ENCODE results near the gene POTEI. TPM values are rescaled to one million over a fixed set of nuclear protein-coding genes. Genes with fewer than 3 reads are reported as not detected.
"Not testable (repeated sequence)": the region's sequence is repeated elsewhere in the genome, so short reads cannot be mapped to it uniquely, and the experiment has no call there.

Gene POTEI
- polyA plus RNA-seq (ENCODE audit: insufficient read length in 12 of 12): 10 to 100 TPM in 1 of 12 donors, under 1 TPM in 8, not detected in 3; 0.04 to 59.2 (median 0.06) TPM
- long read RNA-seq, donor 1: 0 reads
- long read RNA-seq, donor 2: 0 reads
- long read RNA-seq, donor 3: 0 reads
- long read RNA-seq, donor 4: 0 reads
- long read RNA-seq, donor 5, partial matches to known transcripts: 0 of 7 reads
- long read RNA-seq, donor 5, other reads (novel, unspliced or antisense): 7 of 7 reads
- long read RNA-seq, donor 6: 0 reads
- long read RNA-seq, donor 7: 0 reads
- long read RNA-seq, donor 8: 0 reads
- long read RNA-seq, donor 9: 0 reads
- long read RNA-seq, donor 10: 0 reads
- long read RNA-seq, donor 11: 0 reads

- DNase-seq: not testable (repeated sequence)
Observed at GRCh38 chr2:130509228-130509627, at the start of gene POTEI. POTEI (minus strand) TSS chr2:130509328; CDS start chr2:130509235, 93 bp downstream.

- DNase-seq: not testable (repeated sequence)
Observed at GRCh38 chr2:130556441-130556840, 47.3 kb upstream of the POTEI start.

GRCh38 chr2:130554178-130554577 is 45.0 kb upstream of the POTEI start:
- DNase-seq: not testable (repeated sequence)

- DNase-seq: not testable (repeated sequence)
Observed at GRCh38 chr2:130549475-130549874, 40.3 kb upstream of the POTEI start.

- not testable (repeated sequence) for DNase-seq
Observed at GRCh38 chr2:130548418-130548817, 39.3 kb upstream of the POTEI start.

- not testable (repeated sequence) for DNase-seq
Observed at GRCh38 chr2:130544978-130545377, 35.9 kb upstream of the POTEI start.

- not testable (repeated sequence) for DNase-seq
Observed at GRCh38 chr2:130543785-130544528, 34.8 kb upstream of the POTEI start.

- not testable (repeated sequence) for DNase-seq
Observed at GRCh38 chr2:130542789-130543188, 33.7 kb upstream of the POTEI start.

GRCh38 chr2:130538271-130538670 is 29.1 kb upstream of the POTEI start:
- DNase-seq: not testable (repeated sequence)

GRCh38 chr2:130536654-130537053 is 27.5 kb upstream of the POTEI start:
- DNase-seq: not testable (repeated sequence)

- DNase-seq: not testable (repeated sequence)
Observed at GRCh38 chr2:130531672-130532071, 22.5 kb upstream of the POTEI start.

GRCh38 chr2:130531225-130531624 is 22.1 kb upstream of the POTEI start:
- not testable (repeated sequence) for DNase-seq

GRCh38 chr2:130530212-130530611 is 21.1 kb upstream of the POTEI start:
- not testable (repeated sequence) for DNase-seq

- not testable (repeated sequence) for DNase-seq
Observed at GRCh38 chr2:130529545-130529944, 20.4 kb upstream of the POTEI start.

GRCh38 chr2:130527365-130527967 is 18.3 kb upstream of the POTEI start:
- DNase-seq: not testable (repeated sequence)

GRCh38 chr2:130522390-130522789 is 13.3 kb upstream of the POTEI start:
- DNase-seq: not testable (repeated sequence)

- not testable (repeated sequence) for DNase-seq
Observed at GRCh38 chr2:130520992-130521391, 11.9 kb upstream of the POTEI start, which contains the start of gene CFC1B. CFC1B (plus strand) TSS chr2:130521222; CDS start chr2:130521485, 263 bp downstream.

- not testable (repeated sequence) for DNase-seq
Observed at GRCh38 chr2:130518516-130519106, 9.5 kb upstream of the POTEI start.

GRCh38 chr2:130511747-130512451 is 2.8 kb upstream of the POTEI start:
- DNase-seq: not testable (repeated sequence)

GRCh38 chr2:130510807-130511746 is 1.9 kb upstream of the POTEI start:
- not testable (repeated sequence) for DNase-seq

Measured in muscle of arm (tissue), 14 donors.